ENCODE data around the gene NLGN4Y. TPM values are rescaled to one million over a fixed set of nuclear protein-coding genes. Genes with fewer than 3 reads are reported as not detected.

Gene NLGN4Y
- total and polyA plus RNA-seq, 7 donors: 0.30 to 0.65 (median 0.46) TPM; not detected in 4

- DNase-seq (no peak), ATAC-seq (no peak)
- H3K27ac ChIP-seq: no peak overlapping the region
- TF ChIP-seq, protein P1, sequence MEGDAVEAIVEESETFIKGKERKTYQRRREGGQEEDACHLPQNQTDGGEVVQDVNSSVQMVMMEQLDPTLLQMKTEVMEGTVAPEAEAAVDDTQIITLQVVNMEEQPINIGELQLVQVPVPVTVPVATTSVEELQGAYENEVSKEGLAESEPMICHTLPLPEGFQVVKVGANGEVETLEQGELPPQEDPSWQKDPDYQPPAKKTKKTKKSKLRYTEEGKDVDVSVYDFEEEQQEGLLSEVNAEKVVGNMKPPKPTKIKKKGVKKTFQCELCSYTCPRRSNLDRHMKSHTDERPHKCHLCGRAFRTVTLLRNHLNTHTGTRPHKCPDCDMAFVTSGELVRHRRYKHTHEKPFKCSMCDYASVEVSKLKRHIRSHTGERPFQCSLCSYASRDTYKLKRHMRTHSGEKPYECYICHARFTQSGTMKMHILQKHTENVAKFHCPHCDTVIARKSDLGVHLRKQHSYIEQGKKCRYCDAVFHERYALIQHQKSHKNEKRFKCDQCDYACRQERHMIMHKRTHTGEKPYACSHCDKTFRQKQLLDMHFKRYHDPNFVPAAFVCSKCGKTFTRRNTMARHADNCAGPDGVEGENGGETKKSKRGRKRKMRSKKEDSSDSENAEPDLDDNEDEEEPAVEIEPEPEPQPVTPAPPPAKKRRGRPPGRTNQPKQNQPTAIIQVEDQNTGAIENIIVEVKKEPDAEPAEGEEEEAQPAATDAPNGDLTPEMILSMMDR (IDR thresholded peaks at IDR 0.05): no peak
- H3K4me3 ChIP-seq: no peak overlapping the region
- WGBS, 3 donors: 70 to 74% methylated on average over 4 of the region's 4 CpGs; no CpG with 5 or more reads in 1 of the 3 donors
- no peaks in the 10 kb centered on the region for H3K9me3 ChIP-seq
- H3K27me3 ChIP-seq (ENCODE audit: insufficient read depth in 3 of 3, low read length in 2 of 3): no peaks in the 10 kb centered on the region
- no peaks in the 10 kb centered on the region for H3K4me1 ChIP-seq
- intact Hi-C loops (cut with DNase I): no loop called here
- H3K36me3 ChIP-seq (ENCODE audit: insufficient read depth in 1 of 2, low read depth in 1 of 2): no peaks in the 10 kb centered on the region
Measured at GRCh38 chrY:14748329-14748728, 224.0 kb downstream of the NLGN4Y start.

DNA sequence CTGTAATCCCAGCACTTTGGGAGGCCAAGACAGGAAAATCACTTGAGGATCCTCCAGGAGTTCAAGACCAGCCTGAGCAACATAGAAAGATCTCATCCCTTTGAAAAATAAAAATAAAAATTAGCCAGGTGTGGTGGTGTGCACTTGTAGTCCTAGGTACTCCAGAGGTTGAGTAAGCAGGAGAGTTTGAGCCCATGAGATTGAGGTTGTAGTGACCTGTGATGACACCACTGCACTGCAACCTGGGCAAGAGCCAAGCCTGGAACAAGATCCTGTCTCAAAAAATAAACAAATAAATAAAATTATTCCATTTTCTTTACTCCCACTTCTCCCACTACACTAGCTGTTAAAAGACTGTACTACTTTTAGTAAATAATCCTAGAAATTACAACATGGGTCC lies 231.2 kb downstream of the NLGN4Y start:
- DNase-seq (no peak), ATAC-seq (no peak)
- no peaks in the 10 kb centered on the region for H3K4me1 ChIP-seq
- H3K36me3 ChIP-seq (ENCODE audit: insufficient read depth in 1 of 2, low read depth in 1 of 2): no peaks in the 10 kb centered on the region
- H3K27me3 ChIP-seq (ENCODE audit: insufficient read depth in 3 of 3, low read length in 2 of 3): no peaks in the 10 kb centered on the region
- H3K4me3 ChIP-seq: no peak overlapping the region
- intact Hi-C loops (cut with DNase I): no loop called here
- H3K27ac ChIP-seq: no peak overlapping the region
- no peaks in the 10 kb centered on the region for H3K9me3 ChIP-seq
- TF ChIP-seq, protein P1 (IDR thresholded peaks at IDR 0.05): no peak

DNA sequence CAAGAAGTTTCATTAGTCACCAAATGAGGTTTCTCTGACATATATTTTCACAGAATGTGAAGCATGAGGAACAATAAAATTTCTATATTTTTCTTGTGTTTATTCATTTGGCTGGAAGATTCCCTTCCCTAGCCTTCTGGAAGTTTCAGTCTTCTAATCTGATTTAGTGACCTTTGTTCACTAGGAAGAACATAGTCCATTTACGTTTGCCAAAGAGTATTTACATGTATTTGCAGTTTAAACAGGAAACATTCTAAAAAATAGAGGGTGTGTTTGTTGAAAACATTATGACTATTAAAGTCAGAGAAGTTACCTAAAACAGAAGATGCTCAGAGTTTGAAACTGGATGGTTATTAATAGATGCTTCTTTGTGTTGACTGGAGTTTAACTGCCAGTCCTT lies 238.6 kb downstream of the NLGN4Y start:
- Histone ChIP-seq H3K27me3 (ENCODE audit: insufficient read depth in 3 of 3, low read length in 2 of 3) (no peaks in the 10 kb centered on the region), H3K4me3 (no peak overlapping the region), H3K36me3 (ENCODE audit: insufficient read depth in 1 of 2, low read depth in 1 of 2) (no peaks in the 10 kb centered on the region), H3K27ac (no peak overlapping the region), H3K9me3 (no peaks in the 10 kb centered on the region), H3K4me1 (no peaks in the 10 kb centered on the region)
- TF ChIP-seq, protein P1 (IDR thresholded peaks at IDR 0.05): no peak
- WGBS, 3 donors: 65 to 74% methylated on average over 1 of the region's 1 CpG; no CpG with 5 or more reads in 1 of the 3 donors
- DNase-seq (no peak), ATAC-seq (no peak)
- intact Hi-C loops (cut with DNase I): no loop called here

DNA sequence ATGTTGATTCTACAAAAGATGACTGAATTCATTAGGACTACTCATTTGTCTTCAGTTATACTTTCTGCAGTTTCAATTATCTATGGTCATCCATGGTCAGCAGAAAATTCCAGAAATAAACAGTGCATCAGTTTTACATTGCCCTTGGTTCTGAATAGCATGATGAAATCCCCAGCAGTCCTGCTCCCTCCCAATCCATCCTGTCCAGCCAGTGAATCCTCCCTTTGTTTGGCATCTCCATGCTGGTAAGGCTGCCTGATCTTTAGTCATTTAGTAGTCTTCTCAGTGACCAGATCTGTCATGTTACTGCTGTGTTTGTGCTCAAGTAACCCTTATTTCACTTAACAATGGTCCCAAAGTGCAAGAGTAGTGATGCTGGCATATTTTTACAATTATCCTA lies 239.3 kb downstream of the NLGN4Y start:
- TF ChIP-seq, protein P1 (IDR thresholded peaks at IDR 0.05): no peak
- ATAC-seq: no peak
- H3K36me3 ChIP-seq (ENCODE audit: insufficient read depth in 1 of 2, low read depth in 1 of 2): no peaks in the 10 kb centered on the region
- no peaks in the 10 kb centered on the region for H3K9me3 ChIP-seq
- H3K4me1 ChIP-seq: no peaks in the 10 kb centered on the region
- no peak overlapping the region for H3K4me3 ChIP-seq
- intact Hi-C loops (cut with DNase I): no loop called here
- no peak overlapping the region for H3K27ac ChIP-seq
- H3K27me3 ChIP-seq (ENCODE audit: insufficient read depth in 3 of 3, low read length in 2 of 3): no peaks in the 10 kb centered on the region
- DNase-seq: no peak

- no peaks in the 10 kb centered on the region for H3K36me3 ChIP-seq (ENCODE audit: insufficient read depth in 1 of 2, low read depth in 1 of 2)
Measured at GRCh38 chrY:14778208-14778607, 253.9 kb downstream of the NLGN4Y start.

More at GRCh38 chrY:14778208-14778607, 253.9 kb downstream of the NLGN4Y start:
- no peaks in the 10 kb centered on the region for H3K4me1 ChIP-seq
- intact Hi-C loops (cut with DNase I): no loop called here
- no peaks in the 10 kb centered on the region for H3K9me3 ChIP-seq
- ATAC-seq: no peak
- no peak for DNase-seq
- WGBS, 3 donors: 65 to 72% methylated on average over 4 of the region's 4 CpGs; no CpG with 5 or more reads in 1 of the 3 donors
- no peak overlapping the region for H3K4me3 ChIP-seq
- H3K27me3 ChIP-seq (ENCODE audit: insufficient read depth in 3 of 3, low read length in 2 of 3): no peaks in the 10 kb centered on the region
- TF ChIP-seq, protein P1 (IDR thresholded peaks at IDR 0.05): no peak
- H3K27ac ChIP-seq: no peak overlapping the region

Data from psoas muscle (tissue), 8 donors.